Measurements from ENCODE around the gene TTYH3. TPM values are rescaled to one million over a fixed set of nuclear protein-coding genes. Genes with fewer than 3 reads are reported as not detected.

TTYH3 gene
- total and polyA plus RNA-seq, 2 of the 13 experiments (the other 11 are each of a cell fraction or from before 2014, with no cell fraction given) = 26.3 to 50.0 TPM

DNA sequence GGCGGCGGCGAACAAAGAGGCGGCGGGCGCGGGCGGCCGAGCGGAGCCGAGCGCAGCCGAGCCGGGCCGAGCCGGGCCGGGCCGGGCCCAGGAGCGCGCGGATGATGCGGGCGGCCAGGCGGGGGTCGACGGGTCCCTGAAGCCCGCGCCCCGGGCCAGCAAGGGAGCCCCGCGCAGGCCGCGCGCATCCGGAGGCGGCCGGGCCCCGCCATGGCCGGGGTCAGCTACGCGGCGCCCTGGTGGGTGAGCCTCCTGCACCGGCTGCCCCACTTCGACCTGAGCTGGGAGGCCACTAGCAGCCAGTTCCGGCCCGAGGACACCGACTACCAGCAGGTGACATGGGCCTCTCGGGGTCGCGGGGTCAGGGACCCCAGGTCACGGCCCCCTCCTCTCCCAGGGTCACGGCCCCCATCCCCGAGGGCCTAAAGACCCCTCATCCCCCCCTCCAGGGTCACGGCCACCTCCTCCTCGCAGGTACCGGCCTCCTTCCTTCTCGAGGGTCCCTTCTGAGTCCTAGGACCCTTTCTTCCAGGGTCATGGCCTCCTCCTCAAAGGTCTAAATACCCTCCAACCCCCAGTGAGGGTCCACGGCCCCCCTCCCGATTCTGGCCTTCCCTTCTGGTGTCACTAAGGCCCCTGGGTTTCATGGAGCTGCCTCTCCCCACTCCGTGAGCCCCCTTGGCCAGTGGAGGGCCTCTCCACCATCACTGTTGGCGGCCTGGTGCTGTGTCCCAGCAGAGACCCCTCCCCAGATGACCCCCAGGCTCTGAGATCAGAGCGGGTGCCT, at the start of gene TTYH3 (continued):
- TF ChIP-seq, protein P1, sequence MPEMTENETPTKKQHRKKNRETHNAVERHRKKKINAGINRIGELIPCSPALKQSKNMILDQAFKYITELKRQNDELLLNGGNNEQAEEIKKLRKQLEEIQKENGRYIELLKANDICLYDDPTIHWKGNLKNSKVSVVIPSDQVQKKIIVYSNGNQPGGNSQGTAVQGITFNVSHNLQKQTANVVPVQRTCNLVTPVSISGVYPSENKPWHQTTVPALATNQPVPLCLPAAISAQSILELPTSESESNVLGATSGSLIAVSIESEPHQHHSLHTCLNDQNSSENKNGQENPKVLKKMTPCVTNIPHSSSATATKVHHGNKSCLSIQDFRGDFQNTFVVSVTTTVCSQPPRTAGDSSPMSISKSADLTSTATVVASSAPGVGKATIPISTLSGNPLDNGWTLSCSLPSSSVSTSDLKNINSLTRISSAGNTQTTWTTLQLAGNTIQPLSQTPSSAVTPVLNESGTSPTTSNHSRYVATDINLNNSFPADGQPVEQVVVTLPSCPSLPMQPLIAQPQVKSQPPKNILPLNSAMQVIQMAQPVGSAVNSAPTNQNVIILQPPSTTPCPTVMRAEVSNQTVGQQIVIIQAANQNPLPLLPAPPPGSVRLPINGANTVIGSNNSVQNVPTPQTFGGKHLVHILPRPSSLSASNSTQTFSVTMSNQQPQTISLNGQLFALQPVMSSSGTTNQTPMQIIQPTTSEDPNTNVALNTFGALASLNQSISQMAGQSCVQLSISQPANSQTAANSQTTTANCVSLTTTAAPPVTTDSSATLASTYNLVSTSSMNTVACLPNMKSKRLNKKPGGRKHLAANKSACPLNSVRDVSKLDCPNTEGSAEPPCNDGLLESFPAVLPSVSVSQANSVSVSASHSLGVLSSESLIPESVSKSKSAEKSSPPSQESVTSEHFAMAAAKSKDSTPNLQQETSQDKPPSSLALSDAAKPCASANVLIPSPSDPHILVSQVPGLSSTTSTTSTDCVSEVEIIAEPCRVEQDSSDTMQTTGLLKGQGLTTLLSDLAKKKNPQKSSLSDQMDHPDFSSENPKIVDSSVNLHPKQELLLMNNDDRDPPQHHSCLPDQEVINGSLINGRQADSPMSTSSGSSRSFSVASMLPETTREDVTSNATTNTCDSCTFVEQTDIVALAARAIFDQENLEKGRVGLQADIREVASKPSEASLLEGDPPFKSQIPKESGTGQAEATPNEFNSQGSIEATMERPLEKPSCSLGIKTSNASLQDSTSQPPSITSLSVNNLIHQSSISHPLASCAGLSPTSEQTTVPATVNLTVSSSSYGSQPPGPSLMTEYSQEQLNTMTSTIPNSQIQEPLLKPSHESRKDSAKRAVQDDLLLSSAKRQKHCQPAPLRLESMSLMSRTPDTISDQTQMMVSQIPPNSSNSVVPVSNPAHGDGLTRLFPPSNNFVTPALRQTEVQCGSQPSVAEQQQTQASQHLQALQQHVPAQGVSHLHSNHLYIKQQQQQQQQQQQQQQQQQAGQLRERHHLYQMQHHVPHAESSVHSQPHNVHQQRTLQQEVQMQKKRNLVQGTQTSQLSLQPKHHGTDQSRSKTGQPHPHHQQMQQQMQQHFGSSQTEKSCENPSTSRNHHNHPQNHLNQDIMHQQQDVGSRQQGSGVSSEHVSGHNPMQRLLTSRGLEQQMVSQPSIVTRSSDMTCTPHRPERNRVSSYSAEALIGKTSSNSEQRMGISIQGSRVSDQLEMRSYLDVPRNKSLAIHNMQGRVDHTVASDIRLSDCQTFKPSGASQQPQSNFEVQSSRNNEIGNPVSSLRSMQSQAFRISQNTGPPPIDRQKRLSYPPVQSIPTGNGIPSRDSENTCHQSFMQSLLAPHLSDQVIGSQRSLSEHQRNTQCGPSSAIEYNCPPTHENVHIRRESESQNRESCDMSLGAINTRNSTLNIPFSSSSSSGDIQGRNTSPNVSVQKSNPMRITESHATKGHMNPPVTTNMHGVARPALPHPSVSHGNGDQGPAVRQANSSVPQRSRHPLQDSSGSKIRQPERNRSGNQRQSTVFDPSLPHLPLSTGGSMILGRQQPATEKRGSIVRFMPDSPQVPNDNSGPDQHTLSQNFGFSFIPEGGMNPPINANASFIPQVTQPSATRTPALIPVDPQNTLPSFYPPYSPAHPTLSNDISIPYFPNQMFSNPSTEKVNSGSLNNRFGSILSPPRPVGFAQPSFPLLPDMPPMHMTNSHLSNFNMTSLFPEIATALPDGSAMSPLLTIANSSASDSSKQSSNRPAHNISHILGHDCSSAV (CRISPR knock-in tag; IDR thresholded peaks at IDR 0.05; ENCODE audit: borderline replicate concordance) = no peak
- TF ChIP-seq, protein P2, sequence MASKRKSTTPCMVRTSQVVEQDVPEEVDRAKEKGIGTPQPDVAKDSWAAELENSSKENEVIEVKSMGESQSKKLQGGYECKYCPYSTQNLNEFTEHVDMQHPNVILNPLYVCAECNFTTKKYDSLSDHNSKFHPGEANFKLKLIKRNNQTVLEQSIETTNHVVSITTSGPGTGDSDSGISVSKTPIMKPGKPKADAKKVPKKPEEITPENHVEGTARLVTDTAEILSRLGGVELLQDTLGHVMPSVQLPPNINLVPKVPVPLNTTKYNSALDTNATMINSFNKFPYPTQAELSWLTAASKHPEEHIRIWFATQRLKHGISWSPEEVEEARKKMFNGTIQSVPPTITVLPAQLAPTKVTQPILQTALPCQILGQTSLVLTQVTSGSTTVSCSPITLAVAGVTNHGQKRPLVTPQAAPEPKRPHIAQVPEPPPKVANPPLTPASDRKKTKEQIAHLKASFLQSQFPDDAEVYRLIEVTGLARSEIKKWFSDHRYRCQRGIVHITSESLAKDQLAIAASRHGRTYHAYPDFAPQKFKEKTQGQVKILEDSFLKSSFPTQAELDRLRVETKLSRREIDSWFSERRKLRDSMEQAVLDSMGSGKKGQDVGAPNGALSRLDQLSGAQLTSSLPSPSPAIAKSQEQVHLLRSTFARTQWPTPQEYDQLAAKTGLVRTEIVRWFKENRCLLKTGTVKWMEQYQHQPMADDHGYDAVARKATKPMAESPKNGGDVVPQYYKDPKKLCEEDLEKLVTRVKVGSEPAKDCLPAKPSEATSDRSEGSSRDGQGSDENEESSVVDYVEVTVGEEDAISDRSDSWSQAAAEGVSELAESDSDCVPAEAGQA (IDR thresholded peaks at IDR 0.05; ENCODE audit: low read depth) = no peak
- TF ChIP-seq, protein P2 (CRISPR knock-in tag; IDR thresholded peaks at IDR 0.05; ENCODE audit: borderline replicate concordance) = no peak
- TF ChIP-seq IRF2 (CRISPR knock-in tag; IDR thresholded peaks at IDR 0.05) (no peak), TARDBP (CRISPR knock-in tag; IDR thresholded peaks at IDR 0.05) (no peak), DNMT1 (CRISPR knock-in tag; IDR thresholded peaks at IDR 0.05) (no peak)
- TF ChIP-seq, protein P3, sequence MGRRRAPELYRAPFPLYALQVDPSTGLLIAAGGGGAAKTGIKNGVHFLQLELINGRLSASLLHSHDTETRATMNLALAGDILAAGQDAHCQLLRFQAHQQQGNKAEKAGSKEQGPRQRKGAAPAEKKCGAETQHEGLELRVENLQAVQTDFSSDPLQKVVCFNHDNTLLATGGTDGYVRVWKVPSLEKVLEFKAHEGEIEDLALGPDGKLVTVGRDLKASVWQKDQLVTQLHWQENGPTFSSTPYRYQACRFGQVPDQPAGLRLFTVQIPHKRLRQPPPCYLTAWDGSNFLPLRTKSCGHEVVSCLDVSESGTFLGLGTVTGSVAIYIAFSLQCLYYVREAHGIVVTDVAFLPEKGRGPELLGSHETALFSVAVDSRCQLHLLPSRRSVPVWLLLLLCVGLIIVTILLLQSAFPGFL (CRISPR knock-in tag; IDR thresholded peaks at IDR 0.05) = no peak

Measured in HepG2 (cell line).